Measurements from ENCODE around the gene HCN2.
A peak's percentile ranks its signal among the peaks of the same experiment; 100 is the strongest.

The HCN2 gene

GRCh38 chr19:629961-630714 lies 40.5 kb downstream of the HCN2 start:
- Histone ChIP-seq H3K36me3 (ENCODE audit: control insufficient read depth in 2 of 2, insufficient read depth in 1 of 2, low read length in 2 of 2) (peaks cover 18 to 48% of the 10 kb centered on the region in 2 experiments; a peak in 2 of 3 replicates), H3K4me1 (ENCODE audit: control insufficient read depth, insufficient read depth, low read length) (peaks cover 3% of the 10 kb centered on the region; the same call in 1 of the 2 replicates), H3K27ac (ENCODE audit: extremely low read depth, low read depth, low read length) (no peak overlapping the region), H3K4me3 (ENCODE audit: low read depth, low read length) (no peak overlapping the region), H3K9me3 (ENCODE audit: control insufficient read depth, insufficient read depth, low read depth, low read length) (no peaks in the 10 kb centered on the region)
- TF ChIP-seq REPIN1 (tag by site-specific recombination; IDR thresholded peaks at IDR 0.05; ENCODE audit: low read depth) (no peak), MEIS1 (CRISPR knock-in tag; IDR thresholded peaks at IDR 0.05; ENCODE audit: borderline replicate concordance) (no peak), ZIC2 (tag by site-specific recombination; IDR thresholded peaks at IDR 0.05) (no peak), ZNF37A (tag by site-specific recombination; IDR thresholded peaks at IDR 0.05) (no peak)
- ChIA-PET CTCF (interaction anchor here (0.6 to 1.6 kb wide), 3 partner anchors 41 to 119 kb away, joined by 4 to 6 read pairs (median 4); no protein-coding TSS in a partner anchor), POLR2A (interaction anchor here (0.6 kb wide), 1 partner anchor 25 kb away, joined by 3 read pairs; no protein-coding TSS in a partner anchor)

- ChIA-PET POLR2A (interaction anchor here (0.7 to 1.3 kb wide), 3 partner anchors 9 to 49 kb away, joined by 3 to 6 read pairs (median 4); no protein-coding TSS in a partner anchor), CTCF (interaction anchor here (0.8 kb wide), 1 partner anchor 52 kb away, joined by 4 read pairs; no protein-coding TSS in a partner anchor)
- TF ChIP-seq PBX3 (CRISPR knock-in tag; IDR thresholded peaks at IDR 0.05) (no peak), SP7 (tag by site-specific recombination; IDR thresholded peaks at IDR 0.05) (no peak), ZNF112 (tag by site-specific recombination; IDR thresholded peaks at IDR 0.05) (no peak), ZNF18 (tag by site-specific recombination; IDR thresholded peaks at IDR 0.05) (no peak), ZSCAN5A (tag by site-specific recombination; IDR thresholded peaks at IDR 0.05) (no peak), ZNF530 (tag by site-specific recombination; IDR thresholded peaks at IDR 0.05; ENCODE audit: low read depth) (no peak), ZNF677 (tag by site-specific recombination; IDR thresholded peaks at IDR 0.05) (no peak), ZNF24 (tag by site-specific recombination; IDR thresholded peaks at IDR 0.05) (no peak), ZFHX2 (tag by site-specific recombination; conservative IDR thresholded peaks at IDR 0.05) (peak; percentile 62), ZNF140 (tag by site-specific recombination; IDR thresholded peaks at IDR 0.05) (no peak), ZBTB48 (tag by site-specific recombination; IDR thresholded peaks at IDR 0.05) (no peak), ZNF658 (tag by site-specific recombination; IDR thresholded peaks at IDR 0.05) (no peak), ZNF624 (tag by site-specific recombination; IDR thresholded peaks at IDR 0.05) (no peak), ZNF561 (tag by site-specific recombination; IDR thresholded peaks at IDR 0.05; ENCODE audit: borderline replicate concordance) (no peak), MYNN (tag by site-specific recombination; IDR thresholded peaks at IDR 0.05; ENCODE audit: borderline replicate concordance) (no peak), ZNF610 (tag by site-specific recombination; IDR thresholded peaks at IDR 0.05; ENCODE audit: borderline replicate concordance) (no peak), ZNF510 (tag by site-specific recombination; IDR thresholded peaks at IDR 0.05; ENCODE audit: insufficient replicate concordance) (no peak), ZNF423 (tag by site-specific recombination; IDR thresholded peaks at IDR 0.05) (no peak), GLIS2 (tag by site-specific recombination; IDR thresholded peaks at IDR 0.05) (peak; percentile 58), BCL6B (tag by site-specific recombination; IDR thresholded peaks at IDR 0.05) (no peak), ZBTB1 (tag by site-specific recombination; IDR thresholded peaks at IDR 0.05) (no peak), ZNF692 (tag by site-specific recombination; IDR thresholded peaks at IDR 0.05) (0 out of 2 replicates have a peak, but pooled peaks have one; percentile 10), ZNF16 (tag by site-specific recombination; IDR thresholded peaks at IDR 0.05; ENCODE audit: low read depth) (no peak), TCF7L2 (IDR thresholded peaks at IDR 0.05; ENCODE audit: borderline replicate concordance, low read depth, low read length) (no peak)
These were observed 42.9 kb downstream of the HCN2 start for GRCh38 chr19:632579-633067.

More at GRCh38 chr19:632579-633067, 42.9 kb downstream of the HCN2 start:
- Histone ChIP-seq H3K9me3 (ENCODE audit: control insufficient read depth, insufficient read depth, low read depth, low read length) (no peaks in the 10 kb centered on the region), H3K27ac (ENCODE audit: extremely low read depth, low read depth, low read length) (peak overlapping the region; percentile 88), H3K36me3 (ENCODE audit: control insufficient read depth in 2 of 2, insufficient read depth in 1 of 2, low read length in 2 of 2) (peaks cover 13 to 37% of the 10 kb centered on the region in 2 experiments; a peak in 2 of 3 replicates), H3K4me1 (ENCODE audit: control insufficient read depth, insufficient read depth, low read length) (peaks cover 3% of the 10 kb centered on the region; the same call in 1 of the 2 replicates), H3K4me3 (ENCODE audit: low read depth, low read length) (peak overlapping the region; percentile 70)
